HepG2 (cell line): ENCODE measurements around the gene QSOX1. TPM values are rescaled to one million over a fixed set of nuclear protein-coding genes. Genes with fewer than 3 reads are reported as not detected.

Experiments
- ATAC-seq: fragments of 200-7000 bp; cut with Tn5 transposase; 3 replicates; pipeline ENCODE4 v1.9.1; 2020; ENCODE audit warnings: mild to moderate bottlenecking, moderate library complexity
- BruUV-seq: library from RNA; stranded (reverse); fragments of 400-500 nt; replicated peaks from 2 replicates; lab custom pipeline; 2021; lab: Mats Ljungman, UMichigan
- CTCF ChIA-PET: fragments of 300-600 bp; formaldehyde crosslinking; extraction: SDS; loops from one replicate; lab custom pipeline; 2021; ENCODE audit warnings: low total read pairs, inconsistent platforms, low intra/inter-chr PET ratio; lab: Yijun Ruan, JAX
- POLR2A ChIA-PET: fragments of 350-600 bp; sonication (Branson Sonifier 250); formaldehyde crosslinking; loops from one replicate; lab custom pipeline; 2020; ENCODE audit warnings: antibody characterized with exemption, inconsistent platforms; lab: Yijun Ruan, JAX
- DNase-seq: peaks from one replicate; pipeline ENCODE4 v3.0.0-alpha.2; 2015; ENCODE audit warnings: low spot score
- FAIRE-seq: peaks from 3 replicates; lab custom pipeline; 2011; peaks lifted over from hg19 to GRCh38; lab: Jason Lieb, UNC
- H2AFZ ChIP-seq: one replicate; pipeline ENCODE4 v1.6.1; 2011; ENCODE audit warnings: low read length, inconsistent platforms
- H3K27ac ChIP-seq: fragments of 300-600 bp; 3 replicates; pipeline ENCODE4 v1.8.0; 2011; ENCODE audit warnings: mixed run types, mild to moderate bottlenecking, mixed read lengths, low read length, inconsistent platforms; ENCODE audit not compliant: insufficient read depth; ENCODE audit errors: extremely low read length
- H3K27me3 ChIP-seq, 2 experiments: fragments of 200-600 bp in 1 of 2; 2 replicates in 1 of 2; 3 replicates in 1 of 2; pipeline versions ENCODE4 v1.6.0 to v1.8.0; 2011; ENCODE audit warnings: low read length in 2 of 2, mild to moderate bottlenecking in 2 of 2, moderate library complexity in 2 of 2, inconsistent platforms in 1 of 2; ENCODE audit not compliant: insufficient read depth in 2 of 2, control insufficient read depth in 1 of 2
- H3K36me3 ChIP-seq, 2 experiments: fragments of 200-600 bp in 1 of 2; replicated peaks in 1 of 2; 2 replicates in 1 of 2; 3 replicates in 1 of 2; pipeline versions ENCODE4 v1.5.1 to v1.8.0; 2011; ENCODE audit warnings: low read length in 2 of 2, inconsistent platforms in 1 of 2; ENCODE audit not compliant: insufficient read depth in 2 of 2, control insufficient read depth in 1 of 2
- H3K4me1 ChIP-seq: 2 replicates; pipeline ENCODE4 v1.5.1; 2012; ENCODE audit warnings: low read length, inconsistent platforms; ENCODE audit not compliant: insufficient read depth
- H3K4me2 ChIP-seq: 2 replicates; pipeline ENCODE4 v1.6.0; 2011; ENCODE audit warnings: low read depth, low read length, inconsistent platforms
- H3K4me3 ChIP-seq, 3 experiments: fragments of 200-600 bp in 1 of 3; sonication (generic), shearing (Covaris generic) in 1 of 3; replicated peaks in 1 of 3; 2 replicates each; pipeline ENCODE4 v1.5.1; 2011 to 2016; ENCODE audit warnings: low read length in 3 of 3, inconsistent platforms in 2 of 3, low read depth in 2 of 3, mild to moderate bottlenecking in 2 of 3, control low read depth in 1 of 3, mixed read lengths in 1 of 3; ENCODE audit not compliant: insufficient read depth in 1 of 3
- H3K79me2 ChIP-seq: one replicate; pipeline ENCODE4 v1.6.1; 2011; ENCODE audit warnings: low read length, inconsistent platforms; ENCODE audit not compliant: insufficient read depth
- H3K9ac ChIP-seq: 2 replicates; pipeline ENCODE4 v1.6.0; 2011; ENCODE audit warnings: mild to moderate bottlenecking, low read depth, low read length, inconsistent platforms; ENCODE audit not compliant: insufficient read depth
- H3K9me3 ChIP-seq: 2 replicates; pipeline ENCODE4 v1.5.1; 2012; ENCODE audit warnings: mild to moderate bottlenecking, low read length
- H4K20me1 ChIP-seq: 2 replicates; pipeline ENCODE4 v1.6.0; 2011; ENCODE audit warnings: inconsistent platforms, mild to moderate bottlenecking, low read length, moderate library complexity; ENCODE audit not compliant: insufficient read depth
- FOXC1 ChIP-seq: sonication (generic); formaldehyde crosslinking; IDR thresholded peaks from 2 replicates; pipeline ENCODE4 v1.8.0; 2022; ENCODE audit warnings: mild to moderate bottlenecking, missing genetic modification reagents, borderline replicate concordance
- HIVEP1 ChIP-seq: sonication (generic); formaldehyde crosslinking; IDR thresholded peaks from 2 replicates; pipeline ENCODE4 v1.4.0; 2020; ENCODE audit warnings: mild to moderate bottlenecking, missing genetic modification reagents
- POLR2A ChIP-seq, 2 experiments: IDR thresholded peaks; 2 replicates each; pipeline ENCODE4 v1.6.1; 2011; ENCODE audit warnings: low read depth in 2 of 2, low read length in 2 of 2, mild to moderate bottlenecking in 1 of 2, moderate library complexity in 1 of 2; ENCODE audit not compliant: insufficient read depth in 1 of 2
- RBM39 ChIP-seq: fragments of 200-400 bp; formaldehyde crosslinking; IDR thresholded peaks from one replicate; pipeline ENCODE4 v1.6.1; 2018; ENCODE audit warnings: antibody characterized with exemption, mild to moderate bottlenecking, low read depth, low read length; ENCODE audit not compliant: poor library complexity, severe bottlenecking
- RXRB ChIP-seq: IDR thresholded peaks from 2 replicates; pipeline ENCODE4 v1.6.1; 2016; ENCODE audit warnings: borderline replicate concordance, missing genetic modification reagents, missing compliant biosample characterization
- SMC3 ChIP-seq: IDR thresholded peaks from 2 replicates; pipeline ENCODE4 v1.6.1; 2011; ENCODE audit warnings: low read length, improper control_type of control experiment
- ZMYM4 ChIP-seq: sonication (generic); formaldehyde crosslinking; IDR thresholded peaks from 2 replicates; pipeline ENCODE4 v1.8.1; 2023; ENCODE audit warnings: mild to moderate bottlenecking, missing genetic modification reagents
- ZNF503 ChIP-seq: sonication (generic); formaldehyde crosslinking; IDR thresholded peaks from 2 replicates; pipeline ENCODE4 v1.4.0; 2020; ENCODE audit warnings: missing genetic modification reagents
- ZNF589 ChIP-seq: sonication (generic); formaldehyde crosslinking; conservative IDR thresholded peaks from 2 replicates; pipeline ENCODE4 v1.8.0; 2022; ENCODE audit warnings: mild to moderate bottlenecking, moderate library complexity, missing genetic modification reagents
- WGBS: methylation state at CpG from one replicate; pipeline ENCODE4 v1.1.6; 2017; ENCODE audit warnings: low lambda C conversion rate; 5-methylcytosine and 5-hydroxymethylcytosine counted together
- in situ Hi-C: cut with HindIII; loops from 2 replicates; pipeline ENCODE4 v1.10.0; 2017; ENCODE audit warnings: low pct_unique_long_range_greater_than_20kb; ENCODE audit not compliant: extremely low pct_ligation_motif_present
- intact Hi-C: fragments of 100-400 bp; cut with micrococcal nuclease; formaldehyde crosslinking; loops from one replicate; pipeline ENCODE4 v1.10.0; 2022; ENCODE audit not compliant: unreplicated experiment
- polyA plus RNA-seq, 8 experiments: library from polyadenylated mRNA; depleted of rRNA in 3 of 8; stranded (reverse) in 7 of 8; unstranded in 1 of 8; fragments of >200 nt; fragmentation: Illumina TruSeq in 4 of 8; extraction: Trizol in 4 of 8; gene quantifications; 2 replicates each; pipeline versions ENCODE4 v1.2.1 to v1.2.3, GENCODE V29; 2011 to 2016; ENCODE audit warnings: low read depth in 4 of 8, missing spikeins in 1 of 8, mixed read lengths in 1 of 8; ENCODE audit not compliant: insufficient read depth in 1 of 8
- total RNA-seq, 5 experiments: library from RNA; depleted of rRNA; stranded (reverse); fragments of >200 nt; fragmentation: Illumina TruSeq; extraction: Trizol; gene quantifications; 2 replicates each; pipeline ENCODE4 v1.2.3, GENCODE V29; 2016; ENCODE audit warnings: low read depth in 1 of 5
- TF ChIP-seq, protein P1 (sequence below): sonication (generic); formaldehyde crosslinking; IDR thresholded peaks from 2 replicates; pipeline ENCODE4 v1.4.0; 2020; ENCODE audit warnings: missing genetic modification reagents
- TF ChIP-seq, protein P2 (sequence below): sonication (generic); formaldehyde crosslinking; IDR thresholded peaks from 2 replicates; pipeline ENCODE4 v1.5.1; 2020; ENCODE audit warnings: mild to moderate bottlenecking, missing genetic modification reagents, moderate library complexity
- TF ChIP-seq, protein P3 (sequence below): sonication (generic); formaldehyde crosslinking; IDR thresholded peaks from 2 replicates; pipeline ENCODE4 v1.4.0; 2020; ENCODE audit warnings: missing genetic modification reagents, mild to moderate bottlenecking, borderline replicate concordance

Gene QSOX1
- total and polyA plus RNA-seq, 2 of the 13 experiments (the other 11 are each of a cell fraction or from before 2014, with no cell fraction given) = 6.8 to 40.2 TPM

- Histone ChIP-seq H3K9me3 (no peaks in the 10 kb centered on the region), H3K27ac (no peak overlapping the region), H2AFZ (no peak overlapping the region), H4K20me1 (no peaks in the 10 kb centered on the region), H3K36me3 (no peaks in the 10 kb centered on the region), H3K79me2 (no peaks in the 10 kb centered on the region), H3K4me2 (no peak overlapping the region), H3K9ac (no peak overlapping the region), H3K4me1 (no peaks in the 10 kb centered on the region), H3K4me3 (no peak overlapping the region), H3K27me3 (no peaks in the 10 kb centered on the region)
- FAIRE-seq (peak; percentile 55), ATAC-seq (peak; percentile 93), DNase-seq (peak; percentile 41)
- POLR2A ChIA-PET = no interaction called here
- CTCF ChIA-PET = interaction anchor here (1.6 to 3.3 kb wide), 3 partner anchors 228 to 294 kb away, joined by 8 to 24 read pairs (median 9); no protein-coding TSS in a partner anchor
- 5% methylated on average over 3 of the region's 8 CpGs for WGBS
- intact Hi-C loops = loop anchor here (1.0 to 10.0 kb wide), 3 partner anchors 57 to 290 kb away; no protein-coding TSS in a partner anchor
- no TSS peak for BruUV-seq
- in situ Hi-C loops = loop anchor here (5.0 to 10.0 kb wide), 3 partner anchors 77 to 299 kb away; no protein-coding TSS in a partner anchor
- no peak for TF ChIP-seq POLR2A (IDR thresholded peaks at IDR 0.05; ENCODE audit: insufficient read depth in 1 of 2, low read depth in 2 of 2, low read length in 2 of 2)
- TF ChIP-seq, protein P1, sequence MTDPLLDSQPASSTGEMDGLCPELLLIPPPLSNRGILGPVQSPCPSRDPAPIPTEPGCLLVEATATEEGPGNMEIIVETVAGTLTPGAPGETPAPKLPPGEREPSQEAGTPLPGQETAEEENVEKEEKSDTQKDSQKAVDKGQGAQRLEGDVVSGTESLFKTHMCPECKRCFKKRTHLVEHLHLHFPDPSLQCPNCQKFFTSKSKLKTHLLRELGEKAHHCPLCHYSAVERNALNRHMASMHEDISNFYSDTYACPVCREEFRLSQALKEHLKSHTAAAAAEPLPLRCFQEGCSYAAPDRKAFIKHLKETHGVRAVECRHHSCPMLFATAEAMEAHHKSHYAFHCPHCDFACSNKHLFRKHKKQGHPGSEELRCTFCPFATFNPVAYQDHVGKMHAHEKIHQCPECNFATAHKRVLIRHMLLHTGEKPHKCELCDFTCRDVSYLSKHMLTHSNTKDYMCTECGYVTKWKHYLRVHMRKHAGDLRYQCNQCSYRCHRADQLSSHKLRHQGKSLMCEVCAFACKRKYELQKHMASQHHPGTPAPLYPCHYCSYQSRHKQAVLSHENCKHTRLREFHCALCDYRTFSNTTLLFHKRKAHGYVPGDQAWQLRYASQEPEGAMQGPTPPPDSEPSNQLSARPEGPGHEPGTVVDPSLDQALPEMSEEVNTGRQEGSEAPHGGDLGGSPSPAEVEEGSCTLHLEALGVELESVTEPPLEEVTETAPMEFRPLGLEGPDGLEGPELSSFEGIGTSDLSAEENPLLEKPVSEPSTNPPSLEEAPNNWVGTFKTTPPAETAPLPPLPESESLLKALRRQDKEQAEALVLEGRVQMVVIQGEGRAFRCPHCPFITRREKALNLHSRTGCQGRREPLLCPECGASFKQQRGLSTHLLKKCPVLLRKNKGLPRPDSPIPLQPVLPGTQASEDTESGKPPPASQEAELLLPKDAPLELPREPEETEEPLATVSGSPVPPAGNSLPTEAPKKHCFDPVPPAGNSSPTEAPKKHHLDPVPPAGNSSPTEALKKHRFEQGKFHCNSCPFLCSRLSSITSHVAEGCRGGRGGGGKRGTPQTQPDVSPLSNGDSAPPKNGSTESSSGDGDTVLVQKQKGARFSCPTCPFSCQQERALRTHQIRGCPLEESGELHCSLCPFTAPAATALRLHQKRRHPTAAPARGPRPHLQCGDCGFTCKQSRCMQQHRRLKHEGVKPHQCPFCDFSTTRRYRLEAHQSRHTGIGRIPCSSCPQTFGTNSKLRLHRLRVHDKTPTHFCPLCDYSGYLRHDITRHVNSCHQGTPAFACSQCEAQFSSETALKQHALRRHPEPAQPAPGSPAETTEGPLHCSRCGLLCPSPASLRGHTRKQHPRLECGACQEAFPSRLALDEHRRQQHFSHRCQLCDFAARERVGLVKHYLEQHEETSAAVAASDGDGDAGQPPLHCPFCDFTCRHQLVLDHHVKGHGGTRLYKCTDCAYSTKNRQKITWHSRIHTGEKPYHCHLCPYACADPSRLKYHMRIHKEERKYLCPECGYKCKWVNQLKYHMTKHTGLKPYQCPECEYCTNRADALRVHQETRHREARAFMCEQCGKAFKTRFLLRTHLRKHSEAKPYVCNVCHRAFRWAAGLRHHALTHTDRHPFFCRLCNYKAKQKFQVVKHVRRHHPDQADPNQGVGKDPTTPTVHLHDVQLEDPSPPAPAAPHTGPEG (CRISPR knock-in tag) = no peak
- TF ChIP-seq RBM39 = no peak
- TF ChIP-seq ZNF589 (CRISPR knock-in tag) = no peak
- no peak for TF ChIP-seq ZNF503 (CRISPR knock-in tag)
- no peak for TF ChIP-seq ZMYM4 (CRISPR knock-in tag)
- peak; percentile 57 for TF ChIP-seq SMC3
- no peak for TF ChIP-seq FOXC1 (CRISPR knock-in tag)
- TF ChIP-seq, protein P2, sequence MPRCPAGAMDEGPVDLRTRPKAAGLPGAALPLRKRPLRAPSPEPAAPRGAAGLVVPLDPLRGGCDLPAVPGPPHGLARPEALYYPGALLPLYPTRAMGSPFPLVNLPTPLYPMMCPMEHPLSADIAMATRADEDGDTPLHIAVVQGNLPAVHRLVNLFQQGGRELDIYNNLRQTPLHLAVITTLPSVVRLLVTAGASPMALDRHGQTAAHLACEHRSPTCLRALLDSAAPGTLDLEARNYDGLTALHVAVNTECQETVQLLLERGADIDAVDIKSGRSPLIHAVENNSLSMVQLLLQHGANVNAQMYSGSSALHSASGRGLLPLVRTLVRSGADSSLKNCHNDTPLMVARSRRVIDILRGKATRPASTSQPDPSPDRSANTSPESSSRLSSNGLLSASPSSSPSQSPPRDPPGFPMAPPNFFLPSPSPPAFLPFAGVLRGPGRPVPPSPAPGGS (CRISPR knock-in tag) = no peak
- TF ChIP-seq, protein P3, sequence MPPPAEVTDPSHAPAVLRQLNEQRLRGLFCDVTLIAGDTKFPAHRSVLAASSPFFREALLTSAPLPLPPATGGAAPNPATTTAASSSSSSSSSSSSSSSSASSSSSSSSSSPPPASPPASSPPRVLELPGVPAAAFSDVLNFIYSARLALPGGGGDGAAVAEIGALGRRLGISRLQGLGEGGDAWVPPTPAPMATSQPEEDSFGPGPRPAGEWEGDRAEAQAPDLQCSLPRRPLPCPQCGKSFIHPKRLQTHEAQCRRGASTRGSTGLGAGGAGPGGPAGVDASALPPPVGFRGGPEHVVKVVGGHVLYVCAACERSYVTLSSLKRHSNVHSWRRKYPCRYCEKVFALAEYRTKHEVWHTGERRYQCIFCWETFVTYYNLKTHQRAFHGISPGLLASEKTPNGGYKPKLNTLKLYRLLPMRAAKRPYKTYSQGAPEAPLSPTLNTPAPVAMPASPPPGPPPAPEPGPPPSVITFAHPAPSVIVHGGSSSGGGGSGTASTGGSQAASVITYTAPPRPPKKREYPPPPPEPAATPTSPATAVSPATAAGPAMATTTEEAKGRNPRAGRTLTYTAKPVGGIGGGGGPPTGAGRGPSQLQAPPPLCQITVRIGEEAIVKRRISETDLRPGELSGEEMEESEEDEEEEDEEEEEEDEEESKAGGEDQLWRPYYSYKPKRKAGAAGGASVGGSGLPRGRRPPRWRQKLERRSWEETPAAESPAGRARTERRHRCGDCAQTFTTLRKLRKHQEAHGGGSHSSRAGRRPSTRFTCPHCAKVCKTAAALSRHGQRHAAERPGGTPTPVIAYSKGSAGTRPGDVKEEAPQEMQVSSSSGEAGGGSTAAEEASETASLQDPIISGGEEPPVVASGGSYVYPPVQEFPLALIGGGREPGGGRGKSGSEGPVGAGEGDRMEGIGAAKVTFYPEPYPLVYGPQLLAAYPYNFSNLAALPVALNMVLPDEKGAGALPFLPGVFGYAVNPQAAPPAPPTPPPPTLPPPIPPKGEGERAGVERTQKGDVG (CRISPR knock-in tag) = no peak
- TF ChIP-seq HIVEP1 (CRISPR knock-in tag) = no peak
- no peak for TF ChIP-seq RXRB (CRISPR knock-in tag)
These were observed 33.4 kb downstream of the QSOX1 start for GRCh38 chr1:180188091-180188506.
